HuH-7.5 (cell line): ENCODE results near the gene PDE6A.

Experiments
- DNase-seq: peaks from one replicate; pipeline ENCODE4 v3.0.0; 2011; ENCODE audit warnings: low spot score

PDE6A gene

GRCh38 chr5:149944666-149945065, at the start of gene PDE6A:
Gene PDE6A (minus strand): TSS chr5:149944793. CDS start chr5:149944673, 120 bp downstream.
- DNase-seq, result no peak

- no peak for DNase-seq
Observed at GRCh38 chr5:149993471-149993870, 48.9 kb upstream of the PDE6A start.

- DNase-seq, result peak; percentile 45
Observed at GRCh38 chr5:149990518-149991376, 46.2 kb upstream of the PDE6A start.

GRCh38 chr5:149988126-149988525, 43.5 kb upstream of the PDE6A start:
- no peak for DNase-seq

GRCh38 chr5:149982505-149982904, 37.9 kb upstream of the PDE6A start:
- DNase-seq, result no peak

GRCh38 chr5:149981206-149981605, 36.6 kb upstream of the PDE6A start:
- no peak for DNase-seq

GRCh38 chr5:149979896-149980295, 35.3 kb upstream of the PDE6A start:
- DNase-seq, result no peak

GRCh38 chr5:149975409-149975808, 30.8 kb upstream of the PDE6A start:
- no peak for DNase-seq

- no peak for DNase-seq
Observed at GRCh38 chr5:149969181-149969930, 24.8 kb upstream of the PDE6A start.

GRCh38 chr5:149966946-149967345, 22.4 kb upstream of the PDE6A start:
- no peak for DNase-seq

- no peak for DNase-seq
Observed at GRCh38 chr5:149963729-149964128, 19.1 kb upstream of the PDE6A start.

GRCh38 chr5:149962601-149963300, 18.2 kb upstream of the PDE6A start:
- DNase-seq, result no peak

GRCh38 chr5:149961957-149962409, 17.4 kb upstream of the PDE6A start:
- DNase-seq, result peak; percentile 41

- no peak for DNase-seq
Observed at GRCh38 chr5:149961186-149961685, 16.6 kb upstream of the PDE6A start.

- peak; percentile 86 for DNase-seq
Observed at GRCh38 chr5:149960272-149961185, 15.9 kb upstream of the PDE6A start, which contains the start of gene SLC26A2. Gene SLC26A2 (plus strand): TSS chr5:149960758. CDS start chr5:149977653, 16,895 bp downstream.

GRCh38 chr5:149959406-149960236, 15.0 kb upstream of the PDE6A start:
- DNase-seq, result peak; percentile 37

GRCh38 chr5:149957855-149958254, 13.3 kb upstream of the PDE6A start:
- no peak for DNase-seq

GRCh38 chr5:149956685-149957084, 12.1 kb upstream of the PDE6A start:
- DNase-seq, result no peak

- DNase-seq, result no peak
Observed at GRCh38 chr5:149954798-149955197, 10.2 kb upstream of the PDE6A start.
